ENCODE results near the gene RABGGTB.
"Not testable (repeated sequence)": the region's sequence is repeated elsewhere in the genome, so short reads cannot be mapped to it uniquely, and the experiment has no call there.

GRCh38 chr1:75757210-75757609 lies 28.8 kb upstream of the RABGGTB start:
- TF ChIP-seq, protein P1, sequence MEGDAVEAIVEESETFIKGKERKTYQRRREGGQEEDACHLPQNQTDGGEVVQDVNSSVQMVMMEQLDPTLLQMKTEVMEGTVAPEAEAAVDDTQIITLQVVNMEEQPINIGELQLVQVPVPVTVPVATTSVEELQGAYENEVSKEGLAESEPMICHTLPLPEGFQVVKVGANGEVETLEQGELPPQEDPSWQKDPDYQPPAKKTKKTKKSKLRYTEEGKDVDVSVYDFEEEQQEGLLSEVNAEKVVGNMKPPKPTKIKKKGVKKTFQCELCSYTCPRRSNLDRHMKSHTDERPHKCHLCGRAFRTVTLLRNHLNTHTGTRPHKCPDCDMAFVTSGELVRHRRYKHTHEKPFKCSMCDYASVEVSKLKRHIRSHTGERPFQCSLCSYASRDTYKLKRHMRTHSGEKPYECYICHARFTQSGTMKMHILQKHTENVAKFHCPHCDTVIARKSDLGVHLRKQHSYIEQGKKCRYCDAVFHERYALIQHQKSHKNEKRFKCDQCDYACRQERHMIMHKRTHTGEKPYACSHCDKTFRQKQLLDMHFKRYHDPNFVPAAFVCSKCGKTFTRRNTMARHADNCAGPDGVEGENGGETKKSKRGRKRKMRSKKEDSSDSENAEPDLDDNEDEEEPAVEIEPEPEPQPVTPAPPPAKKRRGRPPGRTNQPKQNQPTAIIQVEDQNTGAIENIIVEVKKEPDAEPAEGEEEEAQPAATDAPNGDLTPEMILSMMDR (conservative IDR thresholded peaks at IDR 0.05; ENCODE audit: low read length), result not testable (repeated sequence)
- not testable (repeated sequence) for TF ChIP-seq EZH2phosphoT487 (IDR thresholded peaks at IDR 0.05; ENCODE audit: borderline replicate concordance)

All from Loucy (cell line).